GM19238 (cell line): ENCODE results near the gene CTAG1B.
"Not testable (repeated sequence)": the region's sequence is repeated elsewhere in the genome, so short reads cannot be mapped to it uniquely, and the experiment has no call there.

Experiments
- DNase-seq: peaks from one replicate; pipeline ENCODE4 v3.0.0; 2011; ENCODE audit warnings: low spot score; ENCODE audit not compliant: insufficient read length

The CTAG1B gene

DNA sequence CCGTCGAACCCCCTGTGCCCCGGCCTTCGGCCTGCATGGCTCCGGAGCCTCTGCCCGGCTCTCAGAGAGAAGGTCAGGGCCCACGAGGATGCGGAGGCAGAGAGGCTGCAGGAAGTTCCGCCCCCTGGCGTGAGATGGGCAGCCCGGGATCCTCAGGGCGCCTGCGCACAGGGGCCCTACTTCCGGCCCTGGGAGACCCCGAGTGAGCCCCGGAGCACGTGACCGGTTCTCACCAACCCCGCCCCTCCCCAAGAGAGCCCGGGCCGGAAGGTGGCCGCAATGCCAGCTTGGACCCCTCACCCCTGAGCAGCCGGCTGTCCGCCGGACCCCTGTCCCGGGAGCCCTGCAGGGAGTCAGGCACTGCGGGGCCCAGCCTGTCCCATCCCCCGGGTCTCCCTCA lies at the start of gene CTAG1B:
Gene CTAG1B (minus strand): TSS at position 101 of the 400 bp plus-strand sequence. CDS start 64 bp downstream, at position 37.
- not testable (repeated sequence) for DNase-seq

DNA sequence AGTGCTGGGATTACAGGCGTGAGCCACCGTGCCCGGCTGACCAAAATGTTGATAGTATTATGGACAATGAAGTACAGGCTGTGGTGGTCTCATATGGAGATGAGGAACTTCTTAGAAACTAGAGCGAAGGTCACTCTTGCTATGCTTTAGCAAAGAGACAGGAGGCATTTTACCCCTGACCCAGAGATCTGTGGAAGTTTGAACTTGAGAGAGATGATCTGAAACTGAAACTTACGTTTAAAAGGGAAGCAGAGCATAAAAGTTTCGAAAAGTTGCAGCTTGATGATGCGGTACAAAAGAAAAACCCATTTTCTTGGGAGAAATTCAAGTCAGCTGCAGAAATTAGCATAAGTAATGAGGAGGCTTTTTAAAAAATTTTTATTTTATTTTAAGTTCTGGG lies 42.8 kb upstream of the CTAG1B start:
- DNase-seq = no peak

DNA sequence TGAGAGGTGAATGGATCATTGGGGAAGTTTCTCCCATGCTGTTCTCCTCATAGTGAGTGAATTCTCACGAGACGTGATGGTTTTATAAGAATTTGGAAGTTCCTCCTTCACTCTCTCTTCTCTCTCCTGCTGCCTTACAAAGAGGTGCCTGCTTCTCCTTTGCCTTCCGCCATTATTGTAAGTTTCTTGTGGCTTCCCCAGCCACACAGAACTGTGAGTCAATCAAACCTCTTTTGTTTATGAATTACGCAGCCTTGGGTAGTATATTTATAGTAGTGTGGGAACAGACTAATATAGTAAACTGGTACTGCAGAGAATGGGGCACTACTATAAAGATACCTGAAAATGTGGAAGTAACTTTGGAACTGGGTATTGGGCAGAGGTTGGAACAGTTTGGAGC lies 42.1 kb upstream of the CTAG1B start:
- no peak for DNase-seq

DNA sequence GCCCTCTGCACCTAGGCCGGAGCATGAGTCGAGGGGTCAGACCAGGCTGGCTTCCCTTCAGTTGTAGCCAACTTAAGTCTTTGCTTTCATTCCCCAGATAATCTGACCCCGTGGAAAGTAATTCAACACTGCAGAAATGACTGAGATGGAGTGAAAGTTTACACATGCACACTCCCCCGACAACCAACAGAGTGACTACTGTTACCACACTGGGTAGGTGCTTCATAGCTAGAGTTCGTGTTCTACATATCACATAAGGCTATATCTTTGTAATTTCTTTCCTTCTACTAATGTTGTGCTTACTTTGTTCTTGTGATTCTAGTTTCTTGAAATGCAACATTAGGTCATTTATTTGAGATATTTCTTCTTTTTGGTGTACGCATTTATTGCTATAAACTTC lies 41.5 kb upstream of the CTAG1B start:
- no peak for DNase-seq

DNA sequence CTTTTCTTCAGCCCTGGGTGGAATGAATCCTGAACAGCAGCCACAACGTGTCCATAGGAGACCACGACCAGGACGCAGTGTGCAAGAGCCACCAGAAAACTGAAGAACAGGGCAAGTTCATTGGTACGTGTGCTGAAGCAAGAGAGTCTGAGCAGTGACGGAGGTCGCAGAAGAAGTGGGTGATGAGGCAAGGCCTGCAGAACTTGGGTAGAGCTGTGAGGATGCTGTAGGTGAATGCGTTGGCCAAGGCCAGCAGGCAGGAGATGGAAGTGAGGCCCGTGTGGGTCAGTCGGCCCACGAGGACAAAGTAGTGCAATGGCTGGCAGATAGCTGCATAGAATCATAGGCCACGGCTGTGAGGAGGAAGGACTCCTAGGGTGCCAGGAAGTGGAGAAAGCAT lies 39.9 kb upstream of the CTAG1B start:
- DNase-seq = no peak

DNA sequence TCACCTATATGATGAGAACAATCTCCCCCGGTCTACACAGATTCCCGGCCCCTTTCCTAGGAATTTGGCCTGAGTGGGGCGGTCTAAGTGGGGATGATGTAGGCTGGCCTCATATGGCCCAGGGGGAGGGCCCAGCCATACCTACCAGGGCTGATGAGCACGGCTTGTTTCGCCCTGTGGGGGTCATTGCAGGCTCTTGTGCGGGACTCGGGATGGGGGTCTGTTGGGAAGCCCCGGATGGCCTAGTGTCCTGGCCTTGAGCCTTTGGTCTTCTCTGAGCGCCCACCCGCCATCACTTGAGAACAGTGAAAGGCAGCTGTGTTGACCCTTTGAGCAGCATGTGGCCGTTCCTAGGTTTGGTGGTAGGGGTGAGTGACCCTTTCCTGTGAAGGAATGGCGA lies 39.1 kb upstream of the CTAG1B start:
- no peak for DNase-seq

DNA sequence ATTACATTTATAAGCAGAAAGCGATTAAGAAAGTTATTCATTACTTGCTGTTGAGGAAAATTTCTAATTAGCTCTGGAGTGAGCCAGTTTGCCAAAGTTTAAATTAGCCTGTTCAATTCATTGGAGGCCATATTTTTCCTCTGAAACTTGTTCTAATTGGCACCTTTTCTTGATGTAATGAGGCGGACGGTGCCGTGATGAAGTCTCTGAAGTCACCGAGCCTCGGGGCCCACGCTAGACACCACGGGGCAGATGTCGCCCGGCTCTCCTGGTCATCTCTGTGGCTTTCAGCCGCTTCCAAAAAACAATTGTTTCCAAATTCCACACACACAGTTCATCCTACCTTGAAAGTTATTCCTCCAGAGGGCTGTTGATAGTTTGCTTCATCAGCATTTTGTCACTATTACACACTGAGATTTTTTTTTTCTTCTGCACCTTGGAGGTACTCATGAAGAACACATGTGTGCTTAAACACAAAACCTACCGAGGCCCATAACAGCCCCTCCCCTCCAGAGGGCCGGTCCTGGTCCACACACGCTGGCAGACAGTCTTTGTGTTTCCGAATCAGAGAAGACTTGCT lies 38.2 kb upstream of the CTAG1B start:
- no peak for DNase-seq

DNA sequence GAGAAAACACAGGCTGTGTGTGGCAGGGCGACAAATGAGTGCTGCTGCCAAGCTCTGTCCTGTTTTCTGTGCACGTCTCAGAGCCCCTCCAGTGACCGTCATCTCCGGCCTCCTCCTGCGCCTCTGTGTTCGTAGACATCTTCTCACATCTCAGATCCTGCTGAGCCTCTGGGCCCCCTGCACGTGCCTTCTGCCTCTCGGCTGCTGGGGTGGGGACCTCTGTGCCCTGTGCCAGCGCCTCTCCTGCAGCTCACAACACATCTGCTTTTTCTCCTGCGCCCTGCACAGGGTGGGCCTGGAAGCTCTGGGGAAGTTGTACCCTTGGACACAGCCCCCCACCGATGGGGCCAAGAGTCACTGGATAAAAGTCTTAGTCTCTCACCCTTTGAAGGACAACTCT lies 36.7 kb upstream of the CTAG1B start:
- DNase-seq = no peak

DNA sequence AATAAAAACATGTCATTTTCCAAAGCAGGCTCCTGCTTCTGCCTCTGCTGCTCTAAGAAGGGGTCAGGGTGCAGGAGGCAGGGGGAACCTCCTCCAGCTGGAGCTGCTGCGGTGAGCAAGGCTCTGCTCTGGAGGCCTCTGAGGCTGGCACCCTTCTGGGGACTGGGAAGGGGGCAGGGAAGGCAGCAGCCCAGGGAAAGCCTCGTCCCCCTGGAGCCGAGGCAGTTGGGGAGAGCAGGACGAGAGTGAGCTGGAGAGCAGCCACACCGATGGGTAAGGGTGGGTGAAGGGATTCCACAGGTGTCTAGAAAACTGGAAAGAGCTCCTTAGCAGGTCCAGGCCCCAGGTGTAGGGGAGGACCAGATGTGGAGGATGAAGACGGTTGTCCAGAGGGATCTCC lies 36.3 kb upstream of the CTAG1B start:
- no peak for DNase-seq

DNA sequence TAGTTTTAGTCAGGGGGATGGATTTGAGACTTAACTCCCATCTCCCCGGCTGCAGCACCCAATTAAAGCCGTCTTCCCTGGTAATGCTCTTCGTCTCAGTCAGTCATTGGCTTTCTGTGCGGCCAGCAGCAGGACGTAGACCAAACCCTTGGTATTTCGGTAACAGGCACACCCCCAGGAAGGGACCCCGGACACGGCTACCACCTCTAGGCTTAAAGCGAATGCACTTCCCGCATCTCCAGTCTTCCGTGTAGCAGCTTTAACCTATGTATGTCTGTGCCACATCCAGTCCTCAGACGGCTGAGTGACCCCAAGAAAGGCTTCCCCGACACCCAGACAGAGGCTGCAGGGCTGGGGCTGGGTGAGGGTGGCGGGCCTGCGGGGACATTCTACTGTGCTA lies 35.8 kb upstream of the CTAG1B start:
- DNase-seq = no peak

DNA sequence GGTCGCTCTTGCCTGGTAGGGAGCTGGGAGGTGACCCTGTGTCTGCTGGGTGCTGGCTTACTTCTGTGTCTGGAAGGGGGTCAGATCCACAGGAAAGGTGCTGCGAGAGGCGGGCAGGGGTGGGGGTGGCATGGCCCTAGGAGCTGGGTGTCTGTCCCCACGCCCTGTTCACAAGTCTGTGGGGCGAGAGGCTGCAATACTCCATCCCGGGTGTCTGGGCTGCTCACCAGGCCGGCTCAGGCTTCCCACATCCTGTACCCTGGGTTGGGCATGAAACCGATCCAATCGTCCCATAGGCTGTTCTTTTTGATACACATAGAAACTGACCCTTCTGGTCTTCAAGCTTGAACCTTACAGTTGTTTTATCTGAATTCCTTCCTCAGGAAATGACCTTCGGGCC lies 35.3 kb upstream of the CTAG1B start:
- no peak for DNase-seq

DNA sequence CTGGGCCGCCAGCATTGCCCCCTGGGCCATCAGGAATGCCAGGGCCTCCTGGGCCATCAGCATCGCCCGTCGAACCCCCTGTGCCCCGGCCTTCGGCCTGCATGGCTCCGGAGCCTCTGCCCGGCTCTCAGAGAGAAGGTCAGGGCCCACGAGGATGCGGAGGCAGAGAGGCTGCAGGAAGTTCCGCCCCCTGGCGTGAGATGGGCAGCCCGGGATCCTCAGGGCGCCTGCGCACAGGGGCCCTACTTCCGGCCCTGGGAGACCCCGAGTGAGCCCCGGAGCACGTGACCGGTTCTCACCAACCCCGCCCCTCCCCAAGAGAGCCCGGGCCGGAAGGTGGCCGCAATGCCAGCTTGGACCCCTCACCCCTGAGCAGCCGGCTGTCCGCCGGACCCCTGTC lies 34.3 kb upstream of the CTAG1B start, which contains the start of gene CTAG2:
Gene CTAG2 (minus strand): TSS at position 167 of the 400 bp plus-strand sequence. CDS start 64 bp downstream, at position 103.
- not testable (repeated sequence) for DNase-seq

DNA sequence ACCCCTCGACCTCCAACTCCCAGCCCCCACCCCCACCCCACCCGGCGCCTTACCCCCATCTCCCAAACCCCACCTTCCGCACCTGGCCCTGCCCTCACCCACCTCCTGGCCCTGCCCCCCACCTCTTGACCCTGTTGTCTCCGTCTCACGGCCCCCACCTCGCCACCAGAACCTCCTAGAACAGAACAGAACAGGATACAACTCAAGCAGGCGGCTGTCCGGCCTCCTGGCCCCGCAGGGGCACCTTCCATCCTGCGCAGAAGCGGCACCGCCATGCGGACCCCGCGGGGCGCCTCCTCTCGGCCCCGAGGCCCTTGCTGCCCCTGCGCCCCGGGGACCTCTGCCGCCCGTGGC lies 33.9 kb upstream of the CTAG1B start:
- no peak for DNase-seq

DNA sequence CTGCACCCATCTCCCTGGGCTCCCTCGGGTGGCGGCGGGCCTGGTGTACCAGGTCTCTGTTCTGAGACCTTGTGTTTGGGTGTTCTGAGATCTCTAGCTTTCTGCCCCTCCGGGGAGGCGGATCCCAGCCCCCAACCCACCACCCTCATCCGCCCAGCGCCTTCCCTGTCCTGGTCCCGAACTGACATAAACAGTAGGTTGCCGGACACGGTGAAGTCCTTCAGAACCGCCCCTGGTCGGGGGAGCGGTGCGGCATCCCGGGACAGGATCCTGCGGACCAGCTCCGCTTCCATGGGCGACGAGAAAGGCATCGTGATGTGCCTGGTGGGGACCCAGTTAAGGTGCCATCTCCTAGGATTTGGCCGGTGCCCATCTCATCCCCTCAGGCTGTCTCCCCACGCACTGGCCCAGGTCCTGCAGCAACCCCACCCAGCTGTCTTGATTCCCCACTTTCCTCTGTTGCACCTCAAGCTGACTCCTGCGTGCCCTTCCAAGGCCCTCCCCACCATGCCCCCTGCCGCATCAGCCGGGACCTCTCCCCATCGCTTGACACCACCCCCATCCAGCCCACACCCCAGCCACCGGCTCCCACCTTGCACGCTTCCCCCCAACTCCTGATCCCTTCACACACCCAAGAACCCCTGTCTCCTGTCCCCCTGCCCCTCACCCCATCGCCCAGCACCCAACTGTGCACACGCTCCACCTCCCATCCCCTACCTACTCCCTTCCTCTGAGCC lies 33.4 kb upstream of the CTAG1B start:
- no peak for DNase-seq

DNA sequence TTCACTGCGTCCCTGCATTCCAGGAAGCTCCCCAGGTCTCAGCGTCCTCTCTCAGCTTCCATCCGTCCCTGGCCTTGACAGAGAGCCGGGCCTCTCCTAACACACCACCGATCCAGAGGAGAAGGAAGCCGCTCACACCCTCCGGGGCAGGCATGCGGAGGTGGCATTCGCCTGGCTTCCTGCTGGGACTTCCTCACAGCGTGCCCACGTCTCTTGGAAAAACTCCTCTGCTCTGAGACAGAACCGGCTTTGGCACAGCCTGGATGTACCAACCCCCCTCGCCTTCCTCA lies 31.1 kb upstream of the CTAG1B start:
- DNase-seq = no peak

DNA sequence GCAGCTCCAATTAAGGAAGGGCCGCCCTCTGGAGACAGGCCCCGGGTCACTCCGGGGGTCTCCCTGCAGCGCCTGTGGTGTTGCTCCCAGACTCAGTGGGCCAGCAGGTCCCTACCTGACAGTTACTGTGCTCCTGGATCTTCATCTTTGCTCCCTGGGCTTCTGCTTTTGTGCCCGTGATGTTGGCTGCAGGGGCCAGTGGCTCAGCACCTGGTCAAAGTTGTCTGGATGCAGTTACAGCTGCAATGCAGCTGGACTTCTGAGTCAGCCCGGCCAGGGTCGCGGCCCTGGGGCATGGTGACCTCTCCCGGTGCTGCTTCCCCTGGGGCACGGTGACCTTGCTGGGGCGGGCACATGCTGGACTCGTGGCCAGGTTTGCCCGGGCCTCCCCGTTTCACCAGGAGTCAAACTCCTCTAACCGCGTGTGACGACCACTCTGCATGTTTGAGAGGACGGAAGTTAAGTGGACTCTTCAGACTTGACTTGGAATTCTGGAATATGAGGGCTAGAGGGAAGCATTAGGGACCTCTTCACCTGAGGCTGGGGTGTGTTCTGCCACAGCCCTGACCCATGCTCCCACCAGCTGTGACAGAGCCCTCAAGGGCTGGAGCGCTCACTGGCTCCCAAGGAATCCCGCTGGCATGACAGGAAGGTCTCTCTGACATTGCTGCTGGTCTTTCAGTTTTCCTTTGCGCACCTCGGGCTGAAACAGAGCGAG lies 30.6 kb upstream of the CTAG1B start:
- DNase-seq = no peak

DNA sequence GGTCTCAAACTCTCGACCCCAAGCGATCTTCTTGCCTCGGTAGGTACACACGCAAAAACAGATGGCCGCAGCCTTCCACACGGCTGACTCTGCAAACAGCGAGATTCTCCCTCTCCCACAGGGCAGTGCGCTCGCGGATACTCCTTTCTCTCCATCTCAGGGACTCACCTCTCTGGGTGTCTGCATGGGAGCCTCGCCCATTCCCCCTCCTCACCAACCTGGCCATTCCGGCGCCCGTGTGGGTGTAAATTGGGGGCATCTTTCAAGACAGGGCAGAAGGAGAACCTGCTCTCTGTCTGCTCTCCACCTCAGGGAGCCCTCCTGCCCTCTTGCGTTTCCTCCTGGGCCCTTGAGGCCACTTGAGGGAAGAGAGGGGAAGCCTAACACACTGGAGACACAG lies 29.8 kb upstream of the CTAG1B start:
- no peak for DNase-seq

DNA sequence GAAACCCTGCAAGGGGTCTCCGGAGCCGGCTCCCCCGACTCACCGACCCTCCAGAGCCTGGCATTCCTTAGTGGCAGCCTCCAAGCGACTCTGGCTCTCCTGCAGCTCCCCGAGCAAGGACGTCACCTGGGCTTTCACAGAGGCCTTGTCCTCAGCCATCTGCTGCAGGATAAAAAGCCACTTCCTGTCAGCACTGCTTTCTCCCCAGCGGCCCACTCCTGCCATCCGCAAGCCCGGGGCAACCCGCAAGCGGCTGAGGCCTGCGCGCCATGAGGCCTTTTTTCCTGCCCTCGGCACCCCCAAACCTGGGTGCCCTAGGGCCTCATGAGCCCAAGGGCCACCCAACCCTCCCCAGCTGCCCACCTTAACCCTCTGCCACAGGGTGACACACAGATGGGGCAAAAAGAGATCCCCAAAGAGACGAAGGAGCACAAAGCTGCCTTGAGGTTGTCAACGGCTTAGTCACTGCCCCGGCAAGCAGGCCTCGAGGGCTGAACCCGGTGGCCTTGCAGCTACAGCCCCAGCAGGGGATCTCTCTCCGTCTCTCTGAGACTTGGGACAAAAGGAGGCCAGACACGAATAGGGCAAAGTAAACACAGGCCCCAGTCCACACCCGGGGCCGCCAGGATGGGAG lies 26.8 kb upstream of the CTAG1B start:
- not testable (repeated sequence) for DNase-seq

DNA sequence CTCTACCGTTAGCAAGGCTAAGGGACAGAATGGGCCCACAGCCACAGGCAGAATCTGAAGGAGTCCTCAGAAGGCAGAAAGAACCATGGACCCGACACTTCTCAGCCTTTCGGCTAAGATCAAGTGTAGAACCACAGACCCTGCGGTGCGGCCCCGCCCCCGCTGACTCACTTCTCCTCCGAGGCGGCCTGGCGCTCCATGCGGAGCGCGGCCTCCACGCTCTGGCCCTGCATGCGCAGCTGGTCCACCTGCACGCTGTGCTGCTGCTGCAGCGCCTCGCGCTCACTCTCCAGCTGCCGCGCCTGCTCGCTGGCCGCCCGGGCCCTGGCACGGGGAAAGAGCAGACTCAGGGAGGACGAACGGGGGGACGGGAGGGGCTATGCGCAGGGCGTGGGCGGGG lies 24.6 kb upstream of the CTAG1B start:
- DNase-seq = not testable (repeated sequence)

DNA sequence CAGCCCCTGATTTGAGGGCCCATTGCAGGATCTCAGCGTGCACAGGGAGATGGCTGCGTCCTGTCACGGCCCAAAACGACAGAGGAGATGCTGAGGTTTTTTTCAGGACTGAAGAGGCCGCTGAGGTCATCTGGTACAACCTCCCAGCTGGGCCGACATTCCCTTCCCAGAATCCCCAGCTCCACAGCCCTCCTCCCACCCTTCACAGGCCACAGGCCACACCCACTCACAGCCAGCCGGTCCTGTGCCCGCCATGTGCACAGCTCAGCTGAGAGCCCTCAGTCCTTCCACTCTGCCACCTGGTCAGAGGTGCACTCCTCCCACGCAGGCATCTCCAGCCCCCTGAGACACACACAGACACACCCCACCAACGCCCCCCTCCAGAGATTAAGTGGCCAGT lies 22.7 kb upstream of the CTAG1B start:
- DNase-seq = not testable (repeated sequence)

DNA sequence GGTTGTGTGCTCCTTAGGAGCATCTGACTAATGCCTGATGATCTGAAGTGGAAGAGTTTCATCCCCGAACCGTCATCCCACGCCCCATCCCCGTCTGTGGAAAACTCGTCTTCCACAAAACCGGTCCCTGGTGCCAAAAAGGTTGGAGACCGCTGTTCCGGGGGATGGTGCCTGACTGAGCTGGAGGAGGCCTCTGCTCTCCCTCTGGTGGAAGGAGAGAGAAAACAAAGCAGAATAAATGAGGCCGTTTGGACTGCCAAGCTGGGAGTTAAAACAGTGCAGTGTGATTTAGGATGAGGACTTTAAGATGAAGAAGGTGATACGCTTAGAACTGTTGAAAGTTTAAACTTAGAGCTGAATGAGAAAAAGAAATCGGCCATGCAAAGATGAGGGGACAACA lies 14.6 kb upstream of the CTAG1B start:
- DNase-seq = not testable (repeated sequence)

DNA sequence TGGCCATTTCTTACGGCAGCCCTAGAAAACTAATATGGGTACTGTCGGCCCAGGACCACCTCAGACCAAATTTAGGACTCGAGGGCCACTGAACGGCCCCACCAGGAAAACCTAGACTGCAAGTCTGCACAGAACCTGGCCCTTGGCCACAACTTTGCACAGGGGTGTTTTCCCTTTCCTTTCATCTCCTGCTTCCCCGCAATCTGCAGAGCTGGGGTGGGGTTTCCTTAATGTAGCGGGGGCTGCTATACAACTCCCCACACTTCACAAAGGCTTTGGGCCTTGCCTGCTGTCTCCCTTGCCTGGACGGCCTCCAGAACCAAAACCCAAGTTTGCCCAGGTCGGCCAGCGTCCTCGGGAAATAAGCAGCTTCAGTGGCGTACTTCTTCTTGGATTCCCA lies 11.9 kb upstream of the CTAG1B start:
- DNase-seq = not testable (repeated sequence)
